Prostate gland (tissue), 2 donors: ENCODE results near the gene ARHGAP24.

ENCODE experiments used
- POLR2A ChIP-seq: fragments of 450-650 bp; IDR thresholded peaks from one replicate; pipeline ENCODE4 v1.6.1; 2016; ENCODE audit warnings: antibody characterized with exemption, mild to moderate bottlenecking
- TF ChIP-seq, protein P1 (sequence below), 4 experiments: fragments of 200-600 bp in 2 of 4; fragments of 450-650 bp in 2 of 4; sonication (generic) in 2 of 4; IDR thresholded peaks; 1 replicate in 3 of 4; 2 replicates in 1 of 4; pipeline ENCODE4 v1.5.1; 2016 to 2019; ENCODE audit warnings: antibody characterized with exemption in 4 of 4, mild to moderate bottlenecking in 2 of 4, moderate library complexity in 2 of 4

DNA sequence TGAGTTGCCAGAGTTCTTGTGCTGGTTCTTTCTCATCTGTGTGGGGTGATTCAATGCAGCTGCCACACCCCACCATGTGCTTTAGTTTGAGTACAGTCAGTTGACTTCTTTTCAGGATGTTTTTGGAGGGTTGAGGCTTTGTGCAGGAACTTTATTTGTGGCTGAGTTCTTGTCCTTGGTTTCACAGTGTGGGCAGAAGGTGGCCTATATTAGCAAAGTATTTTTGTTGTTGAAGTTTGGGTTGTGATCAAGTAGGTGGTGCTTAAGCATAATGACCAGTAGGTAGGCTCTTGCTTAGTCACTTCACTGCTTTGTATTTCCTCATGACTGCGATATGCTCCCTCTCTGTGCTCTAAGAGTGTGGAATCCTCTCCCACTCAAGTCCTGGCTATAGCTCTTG, 80.3 kb downstream of the ARHGAP24 start:
- TF ChIP-seq, protein P1, sequence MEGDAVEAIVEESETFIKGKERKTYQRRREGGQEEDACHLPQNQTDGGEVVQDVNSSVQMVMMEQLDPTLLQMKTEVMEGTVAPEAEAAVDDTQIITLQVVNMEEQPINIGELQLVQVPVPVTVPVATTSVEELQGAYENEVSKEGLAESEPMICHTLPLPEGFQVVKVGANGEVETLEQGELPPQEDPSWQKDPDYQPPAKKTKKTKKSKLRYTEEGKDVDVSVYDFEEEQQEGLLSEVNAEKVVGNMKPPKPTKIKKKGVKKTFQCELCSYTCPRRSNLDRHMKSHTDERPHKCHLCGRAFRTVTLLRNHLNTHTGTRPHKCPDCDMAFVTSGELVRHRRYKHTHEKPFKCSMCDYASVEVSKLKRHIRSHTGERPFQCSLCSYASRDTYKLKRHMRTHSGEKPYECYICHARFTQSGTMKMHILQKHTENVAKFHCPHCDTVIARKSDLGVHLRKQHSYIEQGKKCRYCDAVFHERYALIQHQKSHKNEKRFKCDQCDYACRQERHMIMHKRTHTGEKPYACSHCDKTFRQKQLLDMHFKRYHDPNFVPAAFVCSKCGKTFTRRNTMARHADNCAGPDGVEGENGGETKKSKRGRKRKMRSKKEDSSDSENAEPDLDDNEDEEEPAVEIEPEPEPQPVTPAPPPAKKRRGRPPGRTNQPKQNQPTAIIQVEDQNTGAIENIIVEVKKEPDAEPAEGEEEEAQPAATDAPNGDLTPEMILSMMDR (IDR thresholded peaks at IDR 0.05) = no peak
- TF ChIP-seq POLR2A = no peak
